Activated naive CD4-positive, alpha-beta T cell treated with anti-CD3 and anti-CD28 coated beads for 36 hours (primary cell): Measurements from ENCODE around the gene CADM1. TPM values are rescaled to one million over a fixed set of nuclear protein-coding genes. Genes with fewer than 3 reads are reported as not detected.
A peak's percentile ranks its signal among the peaks of the same experiment; 100 is the strongest.

Experiments used
- CTCF ChIA-PET: fragments of 350-600 bp; sonication (Branson Sonifier 250); formaldehyde crosslinking; loops from one replicate; lab custom pipeline; 2021; ENCODE audit warnings: antibody characterized with exemption; lab: Charles Lee
- DNase-seq: peaks from one replicate; pipeline ENCODE4 v3.0.0-alpha.2; 2020
- H3K27ac Mint-ChIP-seq: one replicate; pipeline ENCODE4 v1.8.0; 2021; ENCODE audit warnings: mild to moderate bottlenecking, mixed read lengths
- H3K27me3 Mint-ChIP-seq: one replicate; pipeline ENCODE4 v1.8.0; 2021; ENCODE audit warnings: low read depth, mixed read lengths
- H3K36me3 Mint-ChIP-seq: one replicate; pipeline ENCODE4 v1.8.0; 2021; ENCODE audit warnings: low read depth, mixed read lengths
- H3K4me1 Mint-ChIP-seq: one replicate; pipeline ENCODE4 v1.8.0; 2021; ENCODE audit warnings: low read depth, mixed read lengths
- H3K4me3 Mint-ChIP-seq: one replicate; pipeline ENCODE4 v1.8.0; 2021; ENCODE audit warnings: mild to moderate bottlenecking, moderate library complexity, mixed read lengths
- H3K9me3 Mint-ChIP-seq: one replicate; pipeline ENCODE4 v1.8.0; 2021; ENCODE audit warnings: mixed read lengths
- intact Hi-C: fragments of 100-400 bp; cut with micrococcal nuclease; formaldehyde crosslinking; loops from one replicate; pipeline ENCODE4 v1.15.1; 2023
- total RNA-seq, 2 experiments: library from RNA; stranded (reverse); gene quantifications; one replicate each; pipeline ENCODE4 v1.2.3, GENCODE V29; 2021

CADM1 gene
- total RNA-seq, 2 experiments from 2014 or later = 0.24 TPM; not detected in 1

- no peaks in the 10 kb centered on the region for H3K4me1 Mint-ChIP-seq
- CTCF ChIA-PET = no interaction called here
- H3K9me3 Mint-ChIP-seq = no peaks in the 10 kb centered on the region
- no peak overlapping the region for H3K27ac Mint-ChIP-seq
- no peak overlapping the region for H3K4me3 Mint-ChIP-seq
- intact Hi-C loops = no loop called here
- H3K27me3 Mint-ChIP-seq = peaks cover 6% of the 10 kb centered on the region
- H3K36me3 Mint-ChIP-seq = no peaks in the 10 kb centered on the region
- no peak for DNase-seq
These were observed 24.0 kb upstream of the CADM1 start for GRCh38 chr11:115528225-115528624.

DNA sequence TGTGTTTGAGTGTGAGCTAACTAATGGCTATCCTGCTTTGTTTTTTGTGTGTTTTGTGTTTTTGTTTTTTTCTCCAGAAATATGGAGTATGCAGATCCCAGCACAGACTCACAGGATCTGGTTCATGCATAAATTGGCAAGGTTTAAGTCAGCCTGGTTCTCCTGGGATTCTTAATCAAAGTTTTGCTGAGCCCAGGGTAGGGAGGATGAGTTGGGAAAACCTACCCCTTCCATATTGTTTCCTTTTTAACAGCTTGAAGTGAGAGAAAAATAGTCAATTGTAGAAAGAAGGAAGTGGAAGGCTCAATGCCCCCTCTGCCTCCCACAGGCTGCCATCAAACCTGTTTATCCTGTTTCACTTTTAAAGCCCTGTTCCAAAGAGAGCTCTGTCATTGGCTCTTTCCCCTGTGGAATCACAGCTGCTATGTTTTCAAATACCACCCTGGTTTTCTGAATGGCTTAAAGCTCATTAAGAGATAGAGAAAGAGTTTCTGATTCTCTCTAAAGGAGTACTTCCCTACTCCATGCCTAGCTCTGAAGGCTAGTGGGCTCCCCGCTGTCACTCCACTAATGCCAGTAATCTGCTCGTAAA is 23.4 kb upstream of the CADM1 start:
- H3K27me3 Mint-ChIP-seq = peaks cover 6% of the 10 kb centered on the region
- H3K9me3 Mint-ChIP-seq = no peaks in the 10 kb centered on the region
- no peak overlapping the region for H3K4me3 Mint-ChIP-seq
- DNase-seq = no peak
- intact Hi-C loops = no loop called here
- no peak overlapping the region for H3K27ac Mint-ChIP-seq
- no peaks in the 10 kb centered on the region for H3K4me1 Mint-ChIP-seq
- CTCF ChIA-PET = no interaction called here
- H3K36me3 Mint-ChIP-seq = no peaks in the 10 kb centered on the region

DNA sequence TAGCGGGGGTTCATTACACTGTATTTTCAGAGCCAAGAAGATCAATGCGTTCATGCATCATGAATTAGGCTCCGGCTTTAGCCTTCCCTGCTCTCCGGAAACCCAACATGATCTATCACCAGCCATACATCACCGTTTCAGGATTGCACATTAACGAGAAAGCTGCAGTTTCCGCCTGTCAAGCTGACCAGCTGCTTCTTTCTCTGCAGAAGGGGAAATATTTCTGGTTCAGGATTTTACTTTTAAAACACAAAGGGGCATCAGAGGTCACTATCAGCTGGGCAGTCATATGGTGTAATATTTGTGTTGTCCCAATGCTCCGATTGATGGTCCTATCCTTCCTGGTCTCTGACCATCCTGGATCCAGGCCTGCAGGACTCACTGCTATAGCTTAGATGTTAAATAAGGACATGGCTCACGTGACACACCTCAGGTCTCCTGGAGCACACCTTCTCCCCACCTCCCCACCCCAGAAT is 21.4 kb upstream of the CADM1 start:
- no peaks in the 10 kb centered on the region for H3K36me3 Mint-ChIP-seq
- no peak overlapping the region for H3K27ac Mint-ChIP-seq
- no peak overlapping the region for H3K4me3 Mint-ChIP-seq
- DNase-seq = no peak
- intact Hi-C loops = no loop called here
- H3K27me3 Mint-ChIP-seq = peaks cover 15% of the 10 kb centered on the region
- no peaks in the 10 kb centered on the region for H3K9me3 Mint-ChIP-seq
- H3K4me1 Mint-ChIP-seq = no peaks in the 10 kb centered on the region
- CTCF ChIA-PET = no interaction called here

DNA sequence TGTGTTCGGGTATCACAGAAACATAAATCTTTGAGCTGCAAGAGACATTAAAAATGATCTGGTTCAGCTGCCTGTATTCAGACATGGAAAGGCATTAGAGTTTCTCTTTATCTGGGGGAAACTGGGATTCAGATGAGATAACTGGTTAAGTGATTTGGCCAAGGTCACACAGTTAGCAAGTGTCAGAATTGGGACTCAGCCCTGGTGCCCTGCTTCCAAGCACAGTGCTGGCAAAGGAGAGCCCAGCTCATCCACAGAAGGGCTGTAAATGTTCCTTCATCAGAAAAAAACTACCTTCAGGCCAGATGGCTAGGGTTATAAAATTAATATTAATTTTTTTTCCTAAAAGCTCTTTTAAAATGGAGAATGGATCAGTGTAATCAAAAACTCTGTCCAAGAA is 20.4 kb upstream of the CADM1 start:
- peaks cover 16% of the 10 kb centered on the region for H3K27me3 Mint-ChIP-seq
- no peak for DNase-seq
- no peak overlapping the region for H3K4me3 Mint-ChIP-seq
- CTCF ChIA-PET = no interaction called here
- no peaks in the 10 kb centered on the region for H3K9me3 Mint-ChIP-seq
- intact Hi-C loops = no loop called here
- no peaks in the 10 kb centered on the region for H3K36me3 Mint-ChIP-seq
- no peaks in the 10 kb centered on the region for H3K4me1 Mint-ChIP-seq
- H3K27ac Mint-ChIP-seq = no peak overlapping the region

- CTCF ChIA-PET = no interaction called here
- no peaks in the 10 kb centered on the region for H3K9me3 Mint-ChIP-seq
- H3K4me3 Mint-ChIP-seq = no peak overlapping the region
- DNase-seq = no peak
- no peaks in the 10 kb centered on the region for H3K36me3 Mint-ChIP-seq
- no peaks in the 10 kb centered on the region for H3K4me1 Mint-ChIP-seq
- H3K27me3 Mint-ChIP-seq = peaks cover 14% of the 10 kb centered on the region
- no peak overlapping the region for H3K27ac Mint-ChIP-seq
- intact Hi-C loops = no loop called here
These were observed 19.6 kb upstream of the CADM1 start for GRCh38 chr11:115523727-115524399.

DNA sequence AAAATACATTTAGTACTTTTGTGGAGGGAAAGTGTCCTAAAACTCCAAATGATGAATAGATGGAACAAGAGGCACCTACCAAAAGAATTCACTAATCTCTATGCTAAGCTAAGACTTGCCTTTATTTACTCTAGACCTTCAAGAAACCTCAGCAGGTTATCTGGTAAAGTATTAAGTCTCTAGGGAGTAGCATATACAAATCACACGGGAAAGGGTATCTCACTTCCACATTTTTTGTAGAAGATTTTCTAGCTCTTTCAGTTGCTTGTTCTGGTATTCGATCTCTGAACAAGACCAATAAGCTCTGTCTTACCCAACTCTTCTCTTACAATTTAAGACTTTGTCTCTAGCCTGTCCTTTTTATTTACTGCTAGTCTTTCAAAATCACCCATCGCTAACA is 18.1 kb upstream of the CADM1 start:
- CTCF ChIA-PET = interaction anchor here (0.6 to 0.7 kb wide), 2 partner anchors 197 to 331 kb away, joined by 3 to 4 read pairs; no protein-coding TSS in a partner anchor
- intact Hi-C loops = no loop called here
- H3K27me3 Mint-ChIP-seq = peaks cover 14% of the 10 kb centered on the region
- no peak overlapping the region for H3K4me3 Mint-ChIP-seq
- H3K27ac Mint-ChIP-seq = no peak overlapping the region
- DNase-seq = no peak
- no peaks in the 10 kb centered on the region for H3K4me1 Mint-ChIP-seq
- H3K36me3 Mint-ChIP-seq = no peaks in the 10 kb centered on the region
- H3K9me3 Mint-ChIP-seq = no peaks in the 10 kb centered on the region

DNA sequence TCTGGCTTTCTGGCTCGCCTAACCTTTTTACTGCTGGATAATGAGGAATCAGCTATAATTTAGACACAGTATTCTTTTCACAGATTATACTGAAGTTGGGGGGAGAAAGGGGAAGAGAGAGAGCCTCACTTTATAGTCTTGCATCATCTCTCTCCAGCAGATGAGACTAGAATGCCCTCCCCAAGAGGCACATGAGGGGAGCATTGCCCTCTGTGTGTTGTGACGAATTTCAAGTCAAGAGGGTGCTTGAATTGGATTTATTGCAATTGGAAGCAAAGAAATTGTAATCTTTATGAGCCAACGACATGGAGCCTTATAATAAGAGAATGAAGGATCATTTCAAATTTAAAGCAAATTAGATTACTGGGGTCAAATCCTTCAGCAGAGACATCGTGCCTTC is 17.6 kb upstream of the CADM1 start:
- no peak overlapping the region for H3K4me3 Mint-ChIP-seq
- peaks cover 15% of the 10 kb centered on the region for H3K27me3 Mint-ChIP-seq
- H3K27ac Mint-ChIP-seq = no peak overlapping the region
- no peaks in the 10 kb centered on the region for H3K9me3 Mint-ChIP-seq
- no peaks in the 10 kb centered on the region for H3K4me1 Mint-ChIP-seq
- CTCF ChIA-PET = interaction anchor here (0.6 kb wide), 1 partner anchor 196 kb away, joined by 3 read pairs; no protein-coding TSS in a partner anchor
- no peaks in the 10 kb centered on the region for H3K36me3 Mint-ChIP-seq
- no peak for DNase-seq
- intact Hi-C loops = no loop called here

DNA sequence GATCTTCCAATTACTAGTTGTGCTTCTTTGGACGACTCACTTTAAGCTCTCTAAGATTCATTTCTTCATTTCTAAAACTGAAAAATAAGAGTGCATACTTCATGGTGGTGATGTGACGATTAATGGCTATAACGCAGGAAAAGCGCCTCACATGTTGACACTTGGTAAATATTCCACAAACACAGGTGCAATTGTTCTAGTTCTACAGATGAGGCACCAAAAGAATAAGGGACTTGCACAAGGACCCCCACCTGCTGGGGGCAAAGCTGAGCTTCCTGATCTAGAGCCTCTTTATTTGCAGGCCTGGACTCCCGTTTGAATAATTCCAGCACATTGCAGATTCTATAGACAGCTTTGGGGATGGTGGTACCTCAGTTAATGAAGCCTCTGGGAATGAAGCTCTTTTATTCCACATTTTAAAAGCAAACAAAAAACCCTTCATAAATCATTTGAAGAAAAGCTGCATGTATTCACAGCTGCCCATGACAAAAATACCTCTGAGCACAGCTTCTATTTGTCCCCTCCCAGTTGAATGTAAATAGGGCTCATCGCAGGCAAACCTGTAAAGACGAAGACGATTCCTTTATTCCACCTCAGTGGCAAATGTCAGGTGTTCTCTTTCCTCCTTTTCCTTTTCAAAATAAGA is 14.9 kb upstream of the CADM1 start:
- H3K36me3 Mint-ChIP-seq = no peaks in the 10 kb centered on the region
- H3K27ac Mint-ChIP-seq = no peak overlapping the region
- peaks cover 22% of the 10 kb centered on the region for H3K27me3 Mint-ChIP-seq
- intact Hi-C loops = no loop called here
- H3K4me1 Mint-ChIP-seq = no peaks in the 10 kb centered on the region
- H3K9me3 Mint-ChIP-seq = no peaks in the 10 kb centered on the region
- DNase-seq = no peak
- no peak overlapping the region for H3K4me3 Mint-ChIP-seq
- CTCF ChIA-PET = no interaction called here

DNA sequence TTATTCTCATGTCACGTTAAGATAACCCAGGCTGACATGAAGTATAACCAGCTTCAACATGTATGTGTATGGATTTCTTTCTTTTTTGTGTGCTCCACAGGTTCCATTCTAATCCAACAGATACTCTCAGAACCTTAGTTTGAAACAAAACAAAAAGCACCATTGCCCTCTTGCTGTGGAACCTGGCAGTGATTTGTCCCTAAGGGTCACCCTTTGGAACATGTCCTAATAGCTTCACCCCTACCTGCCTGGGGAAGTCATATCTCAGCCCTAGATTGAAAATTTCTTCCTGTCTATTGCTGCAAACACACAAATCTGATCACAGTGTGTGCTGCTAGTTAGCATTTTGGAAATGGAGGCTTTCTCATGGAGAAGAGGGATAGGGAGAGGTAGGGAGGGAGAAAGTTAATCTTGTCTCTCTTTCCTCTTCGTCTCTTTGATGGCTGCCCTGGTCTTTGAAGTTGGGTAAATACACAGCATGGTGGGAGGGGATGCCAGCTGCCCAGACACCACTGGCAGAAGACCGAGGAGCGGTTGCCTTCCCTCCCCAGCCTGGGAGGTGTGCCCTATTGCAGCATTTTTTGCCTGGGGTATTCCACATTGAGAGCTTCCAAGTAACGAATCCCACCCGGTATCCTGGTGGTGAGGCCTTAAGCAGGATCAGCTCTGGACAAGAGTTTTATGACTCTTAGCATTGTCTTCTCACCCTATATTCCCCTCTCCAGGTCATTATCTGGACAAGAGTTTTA is 11.6 kb upstream of the CADM1 start:
- Mint-ChIP-seq H3K36me3 (no peaks in the 10 kb centered on the region), H3K4me3 (no peak overlapping the region), H3K27me3 (peaks cover 17% of the 10 kb centered on the region), H3K9me3 (no peaks in the 10 kb centered on the region), H3K4me1 (no peaks in the 10 kb centered on the region), H3K27ac (no peak overlapping the region)
- no peak for DNase-seq
- intact Hi-C loops = no loop called here
- CTCF ChIA-PET = no interaction called here

GRCh38 chr11:115506954-115507675 is 2.9 kb upstream of the CADM1 start:
- H3K4me1 Mint-ChIP-seq = peaks cover 11% of the 10 kb centered on the region

DNA sequence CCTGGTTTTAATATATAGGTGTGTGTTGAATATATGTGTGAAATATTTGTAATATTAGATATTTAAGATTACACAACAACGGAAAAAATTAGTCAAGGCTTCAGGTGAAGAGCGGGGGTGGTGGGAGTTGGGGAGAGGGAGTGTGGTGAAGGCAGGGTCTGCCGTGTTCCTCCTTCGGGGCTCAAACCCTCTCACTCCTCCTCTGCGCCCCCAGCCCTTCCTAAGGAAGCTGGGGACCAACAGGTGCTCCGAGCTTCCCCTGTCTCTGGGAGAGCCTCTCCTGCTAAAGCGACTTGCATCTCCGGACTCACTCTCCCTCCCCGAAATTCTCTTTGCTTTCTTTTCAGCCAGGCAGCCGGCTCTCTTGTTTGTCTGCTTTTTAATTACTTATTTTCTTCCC is 960 bp upstream of the CADM1 start:
- H3K27ac Mint-ChIP-seq = no peak overlapping the region
- H3K9me3 Mint-ChIP-seq = peaks cover 2% of the 10 kb centered on the region
- peaks cover 30% of the 10 kb centered on the region for H3K27me3 Mint-ChIP-seq
- DNase-seq = no peak
- no peaks in the 10 kb centered on the region for H3K36me3 Mint-ChIP-seq
- H3K4me1 Mint-ChIP-seq = peaks cover 11% of the 10 kb centered on the region
- intact Hi-C loops = no loop called here
- no peak overlapping the region for H3K4me3 Mint-ChIP-seq
- CTCF ChIA-PET = no interaction called here

More at GRCh38 chr11:115506954-115507675, 2.9 kb upstream of the CADM1 start:
- H3K36me3 Mint-ChIP-seq = no peaks in the 10 kb centered on the region
- DNase-seq = no peak
- no peak overlapping the region for H3K27ac Mint-ChIP-seq
- H3K4me3 Mint-ChIP-seq = no peak overlapping the region
- intact Hi-C loops = no loop called here
- CTCF ChIA-PET = no interaction called here
- peaks cover 33% of the 10 kb centered on the region for H3K27me3 Mint-ChIP-seq
- peaks cover 2% of the 10 kb centered on the region for H3K9me3 Mint-ChIP-seq

- peak overlapping the region; percentile 57 for H3K4me3 Mint-ChIP-seq
- intact Hi-C loops = loop anchor here (5.0 kb wide), 2 partner anchors 167 to 423 kb away; no protein-coding TSS in a partner anchor
- no peak overlapping the region for H3K27ac Mint-ChIP-seq
- CTCF ChIA-PET = no interaction called here
- no peak for DNase-seq
- H3K9me3 Mint-ChIP-seq = peaks cover 2% of the 10 kb centered on the region
- no peaks in the 10 kb centered on the region for H3K36me3 Mint-ChIP-seq
- H3K4me1 Mint-ChIP-seq = peaks cover 11% of the 10 kb centered on the region
- H3K27me3 Mint-ChIP-seq = peaks cover 31% of the 10 kb centered on the region
These were observed 334 bp downstream of the CADM1 start for GRCh38 chr11:115503886-115504275.
